ENCODE data around the gene CFAP77.

CFAP77 gene

DNA sequence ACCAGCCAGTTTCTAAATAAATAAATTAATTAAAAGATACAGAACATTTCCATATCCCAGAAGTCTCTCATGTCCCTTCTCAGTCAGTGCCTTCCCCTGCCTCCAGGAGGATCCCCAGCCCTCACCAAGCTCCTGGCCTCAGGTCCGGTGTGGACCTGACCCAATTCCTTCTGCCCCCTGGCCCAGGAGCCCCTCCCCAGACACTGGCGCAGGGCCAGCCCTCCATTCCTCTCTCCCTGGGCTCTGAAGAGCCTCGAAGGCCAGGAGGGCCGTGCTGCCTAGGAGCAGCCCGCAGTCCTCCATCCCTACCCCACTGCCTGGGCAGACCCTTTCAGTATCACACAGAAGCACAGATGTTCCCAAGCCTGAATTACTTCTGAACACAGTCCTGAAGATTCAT lies 110.6 kb downstream of the CFAP77 start:
- DNase-seq: no peak

DNA sequence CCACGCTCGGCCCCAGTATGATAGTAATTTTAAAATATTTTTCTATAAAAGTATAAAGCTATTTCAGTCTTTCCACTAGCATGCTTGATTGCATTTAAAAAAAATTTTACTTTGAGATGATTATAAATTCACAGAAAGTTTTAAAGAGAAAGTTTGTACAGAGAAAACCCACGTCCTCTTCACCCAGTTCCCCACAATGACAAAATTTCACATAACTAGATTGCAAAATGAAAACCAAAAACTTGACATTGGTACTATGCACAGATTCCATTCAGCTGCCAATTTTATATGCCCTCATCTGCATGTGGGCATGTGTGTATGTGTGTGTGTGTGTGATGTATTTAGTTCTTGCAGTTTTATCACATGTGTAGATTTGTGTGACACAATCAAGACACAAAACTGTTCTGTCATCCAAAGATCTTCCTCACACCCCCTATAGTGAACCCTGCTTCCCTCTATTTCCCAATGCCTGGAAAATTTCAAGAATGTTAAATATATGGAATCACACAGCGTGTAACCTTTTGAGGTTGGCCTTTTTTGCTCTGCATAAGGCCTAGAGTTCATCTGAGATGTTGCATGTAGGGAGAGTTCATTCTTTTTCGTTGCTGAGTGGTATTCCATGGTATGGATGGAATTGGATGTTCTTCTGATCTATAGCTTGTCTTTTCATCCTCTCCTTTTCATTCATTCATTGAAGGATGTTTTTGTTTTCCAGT lies 115.5 kb downstream of the CFAP77 start:
- no peak for DNase-seq

DNA sequence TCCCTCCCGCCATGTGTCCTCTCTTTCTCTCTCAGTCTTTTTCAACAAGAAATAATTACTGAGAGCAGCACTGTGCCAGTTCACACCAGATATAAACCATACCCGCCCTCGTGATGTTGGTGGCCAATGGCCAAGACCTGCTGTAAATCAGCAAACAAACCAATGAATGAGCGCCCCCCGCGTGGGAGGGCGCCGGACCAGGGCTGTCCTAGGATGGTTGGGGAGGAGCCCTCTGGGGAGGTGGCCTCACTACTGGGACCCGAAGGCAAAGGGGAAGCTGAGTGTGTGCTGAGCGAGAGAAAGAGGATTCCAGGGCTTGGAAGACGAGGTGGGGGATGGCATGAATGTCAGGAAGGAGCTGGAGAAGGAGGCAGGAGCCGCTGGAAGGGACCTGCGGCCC lies 121.2 kb downstream of the CFAP77 start:
- DNase-seq: no peak

DNA sequence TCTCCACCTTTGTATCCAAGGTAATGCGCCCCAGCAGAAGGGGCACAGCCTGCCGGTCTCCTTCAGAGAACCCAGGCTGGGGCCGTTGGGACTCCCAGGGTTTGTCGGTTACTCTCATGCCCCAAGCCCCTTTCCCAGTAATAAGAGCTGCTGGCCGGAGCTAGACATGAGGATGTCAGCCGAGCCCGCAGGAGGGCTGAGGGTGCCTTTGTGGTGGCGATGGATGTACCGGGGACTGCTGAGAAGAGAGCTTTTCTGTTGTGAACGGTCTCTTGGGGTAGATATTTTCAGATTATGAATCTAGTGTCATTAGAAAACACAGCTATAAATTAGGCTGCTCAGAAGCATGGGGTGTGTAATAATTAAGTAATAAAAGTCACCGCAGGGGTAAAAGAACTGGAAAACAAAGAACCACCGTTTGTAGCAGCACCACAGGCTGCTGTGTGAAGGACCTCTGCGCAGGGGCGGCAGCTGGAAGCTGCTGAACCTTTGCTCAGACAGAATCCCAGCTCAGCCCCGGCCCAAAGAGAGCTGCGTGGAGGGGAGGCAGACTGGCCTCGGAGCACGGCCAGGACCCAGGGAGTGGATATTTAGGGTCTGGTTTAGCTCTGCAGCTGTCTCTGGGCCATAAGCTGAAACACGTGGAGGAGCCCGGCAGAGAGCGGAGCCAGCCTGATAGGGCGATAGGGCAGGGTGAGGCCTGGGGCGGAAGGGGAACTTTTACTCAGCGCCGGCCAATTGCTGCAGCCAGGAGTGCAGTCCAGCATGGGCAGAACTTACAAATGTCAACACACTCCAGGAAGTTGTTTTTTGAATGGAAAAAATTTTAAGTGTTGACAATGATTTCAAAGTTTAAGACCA lies 121.9 kb downstream of the CFAP77 start:
- DNase-seq: no peak

DNA sequence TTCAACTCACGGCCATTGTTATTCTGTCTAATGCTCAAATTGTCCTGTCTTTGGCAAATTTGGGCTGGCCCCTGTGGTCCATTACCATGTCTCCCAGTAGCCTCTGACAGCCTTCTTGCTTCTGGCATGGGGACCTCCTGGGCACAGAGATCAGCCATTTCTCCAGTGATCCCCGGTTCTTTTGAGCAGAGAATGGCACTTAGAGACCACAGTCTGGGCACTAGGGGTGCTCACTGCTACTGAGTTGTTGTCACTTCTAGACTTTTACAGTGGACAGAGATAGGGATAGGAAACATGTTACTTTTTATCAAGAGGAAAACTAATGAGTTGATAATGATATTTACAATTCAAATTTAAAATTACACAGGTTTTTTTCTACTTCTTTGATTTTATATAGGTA lies 124.8 kb downstream of the CFAP77 start:
- no peak for DNase-seq

DNA sequence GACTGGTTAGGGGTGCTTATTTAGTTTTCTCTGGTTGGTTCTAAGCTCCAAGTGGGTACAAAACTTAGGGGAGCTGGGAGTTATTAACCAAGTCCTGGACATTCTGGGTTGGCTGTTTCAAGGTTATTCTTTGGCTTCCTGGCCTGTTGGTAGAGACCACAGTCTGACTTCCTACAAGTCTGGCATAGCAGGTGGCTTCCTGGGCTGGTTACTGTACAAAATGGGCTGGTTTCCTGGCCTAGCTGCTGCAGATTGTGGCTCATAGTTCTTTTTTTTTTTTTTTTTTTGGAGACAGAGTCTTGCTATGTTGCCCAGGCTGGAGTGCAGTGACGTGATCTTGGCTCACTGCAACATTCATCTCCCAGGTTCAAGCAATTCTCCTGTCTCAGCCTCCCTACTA lies 126.1 kb downstream of the CFAP77 start:
- no peak for DNase-seq

DNA sequence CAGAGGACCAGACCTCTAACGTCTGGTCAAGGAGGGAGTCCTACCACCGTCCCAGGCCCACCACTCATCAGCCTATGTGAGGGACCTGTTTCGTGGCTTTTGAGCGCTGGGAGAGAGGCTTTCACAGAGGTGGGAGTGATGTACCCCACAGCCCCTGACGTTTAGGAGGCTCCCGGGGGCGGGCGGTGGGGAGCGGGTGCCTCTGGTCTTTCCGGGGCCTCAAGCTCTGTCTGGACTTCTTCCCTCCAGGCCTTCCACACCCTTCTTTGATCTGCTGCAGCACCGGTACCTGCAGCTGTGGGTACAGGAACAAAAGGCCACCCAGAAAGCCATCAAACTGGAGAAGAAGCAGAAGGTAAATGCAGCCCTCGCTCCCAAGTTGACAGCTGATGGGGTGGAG lies 127.3 kb downstream of the CFAP77 start:
- DNase-seq: no peak

DNA sequence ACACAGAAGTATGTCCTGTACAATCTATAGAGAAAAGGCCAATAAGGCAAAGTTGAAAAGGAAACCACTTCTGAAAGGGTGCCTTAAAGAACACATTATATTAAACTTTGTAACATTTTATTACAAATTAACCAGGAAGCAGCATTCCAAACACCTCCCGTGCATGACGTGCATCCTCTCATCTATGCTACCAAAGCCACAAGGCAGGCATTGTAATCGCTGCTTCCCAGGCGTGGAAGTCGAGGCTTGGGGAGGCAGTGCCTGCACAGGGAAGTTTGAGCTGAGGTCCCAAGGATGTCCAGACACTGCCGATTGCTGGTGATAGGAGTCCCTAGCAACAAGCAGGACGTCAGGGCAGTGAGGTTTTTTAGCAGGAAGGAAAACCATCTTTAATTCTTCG lies 128.1 kb downstream of the CFAP77 start:
- DNase-seq: no peak

DNA sequence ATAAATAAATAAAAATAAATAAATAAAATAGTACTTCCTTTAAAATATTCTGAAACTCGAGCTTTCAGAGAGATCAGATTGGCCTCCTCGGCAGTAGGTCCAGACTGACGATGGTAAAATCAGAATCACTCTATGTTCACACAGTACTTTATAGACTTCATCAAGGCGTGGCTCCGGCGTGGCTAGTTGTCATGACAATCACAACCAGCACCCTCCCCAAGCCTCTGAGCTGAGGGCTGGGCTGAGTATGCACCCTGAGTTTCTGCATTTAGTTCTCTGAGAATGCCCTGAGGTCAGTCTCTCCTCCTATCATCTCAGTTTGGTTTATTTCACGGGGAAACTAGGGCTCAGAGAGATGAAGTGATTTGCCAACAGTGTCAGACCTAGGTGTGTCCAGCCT lies 129.1 kb downstream of the CFAP77 start:
- no peak for DNase-seq

DNA sequence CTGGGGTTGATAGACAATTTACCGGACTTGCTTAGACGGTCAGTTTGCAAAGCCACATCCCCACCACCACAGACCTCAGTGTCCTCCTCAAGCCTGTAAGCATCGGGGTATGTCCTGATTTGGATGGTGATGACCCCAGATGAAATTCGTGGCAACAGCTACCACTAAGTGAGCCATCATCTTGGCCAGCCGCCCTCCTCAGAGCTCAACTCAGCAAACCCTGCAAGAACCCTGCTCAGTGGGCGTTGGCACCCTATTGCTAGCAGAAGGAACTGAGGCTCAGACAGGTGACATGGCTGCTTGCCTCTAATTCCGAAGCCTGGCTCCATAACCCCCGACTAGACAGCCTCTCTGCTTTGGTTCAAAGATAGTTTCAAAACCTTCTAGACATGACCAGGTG lies 131.0 kb downstream of the CFAP77 start:
- DNase-seq: no peak

DNA sequence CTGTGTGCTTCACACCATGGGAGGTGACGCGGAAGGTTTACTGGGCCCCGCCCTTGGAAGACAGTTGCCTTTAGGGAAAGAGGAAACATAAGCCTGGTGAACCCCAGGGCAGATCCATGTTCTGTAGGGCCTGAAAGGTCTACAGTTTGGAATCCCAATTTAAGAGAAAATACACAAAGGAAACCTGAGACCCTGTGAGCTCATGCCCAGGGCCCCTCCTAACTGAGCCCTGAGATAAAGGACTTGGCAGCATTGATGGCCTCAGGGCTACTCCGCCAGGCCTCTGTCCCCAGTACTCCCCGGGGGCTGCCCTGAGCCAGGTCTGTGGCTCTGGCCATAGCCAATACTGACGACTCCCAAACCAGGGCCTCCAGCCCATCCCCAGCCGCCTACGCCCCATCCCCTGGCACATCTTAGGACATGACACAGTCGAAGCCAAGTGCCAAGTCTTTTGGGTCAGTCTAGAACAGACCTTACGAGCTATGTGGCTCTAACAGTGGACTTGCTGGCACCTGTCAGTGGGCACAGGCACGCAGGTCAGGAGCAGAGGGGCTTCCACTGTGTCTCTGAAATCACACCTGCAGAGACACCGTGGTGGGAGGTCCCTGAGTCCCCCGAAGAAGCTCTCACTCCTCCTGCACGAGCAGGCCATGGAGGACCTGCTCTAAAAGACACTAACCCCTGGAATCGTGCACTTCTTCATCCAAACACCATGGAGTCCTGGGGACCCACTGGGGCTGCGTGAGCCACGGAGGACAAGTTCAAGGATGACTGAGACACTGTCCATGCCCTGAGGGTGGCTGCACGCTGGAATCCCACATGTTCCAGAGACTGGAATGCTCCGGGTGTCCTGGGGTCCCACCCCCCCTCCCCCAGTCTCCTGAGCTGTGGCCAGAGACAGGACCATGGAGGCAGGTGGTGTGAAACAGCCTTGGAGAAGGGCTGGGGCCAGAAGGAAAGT lies 132.1 kb downstream of the CFAP77 start:
- no peak for DNase-seq

DNA sequence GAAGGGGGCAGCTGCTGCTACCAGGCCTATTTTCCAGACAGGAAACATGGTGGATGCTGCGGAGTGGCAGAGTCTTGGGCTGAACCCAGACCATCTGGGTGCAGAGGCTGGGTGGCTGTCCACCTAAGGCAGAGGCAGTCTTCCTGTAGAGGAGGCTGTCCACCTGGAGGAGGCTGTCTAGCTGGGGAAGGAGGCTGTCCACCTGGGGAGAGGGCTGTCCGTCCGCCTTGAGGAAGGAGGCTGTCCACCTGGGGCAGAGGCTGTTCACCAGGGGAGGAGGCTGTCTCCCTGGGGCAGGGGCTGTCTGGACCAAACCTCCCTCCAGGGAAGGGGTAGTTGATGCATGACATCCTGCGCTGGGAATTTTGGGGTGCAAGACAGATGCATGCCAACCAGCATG lies 133.2 kb downstream of the CFAP77 start:
- DNase-seq: no peak

DNA sequence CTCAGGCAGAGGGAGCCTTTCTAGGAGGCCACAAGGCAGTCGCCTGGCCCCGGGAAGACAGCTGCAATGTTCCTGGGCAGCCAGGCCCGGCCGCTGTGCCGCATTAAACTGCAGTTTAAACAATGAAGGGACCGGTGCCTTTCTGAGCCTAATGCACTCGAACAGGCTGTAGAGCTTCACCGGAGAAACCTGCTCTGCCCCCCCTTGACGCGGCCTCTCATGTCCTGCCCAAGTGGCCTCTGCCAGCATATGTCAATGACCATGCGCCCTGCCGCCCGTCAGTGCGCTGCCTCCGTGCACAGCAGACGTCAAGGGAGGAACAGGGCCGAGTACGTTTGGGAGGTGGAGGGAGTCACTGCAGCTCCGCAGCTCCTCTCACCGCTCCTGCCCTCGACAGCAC lies 133.9 kb downstream of the CFAP77 start:
- DNase-seq: no peak

DNA sequence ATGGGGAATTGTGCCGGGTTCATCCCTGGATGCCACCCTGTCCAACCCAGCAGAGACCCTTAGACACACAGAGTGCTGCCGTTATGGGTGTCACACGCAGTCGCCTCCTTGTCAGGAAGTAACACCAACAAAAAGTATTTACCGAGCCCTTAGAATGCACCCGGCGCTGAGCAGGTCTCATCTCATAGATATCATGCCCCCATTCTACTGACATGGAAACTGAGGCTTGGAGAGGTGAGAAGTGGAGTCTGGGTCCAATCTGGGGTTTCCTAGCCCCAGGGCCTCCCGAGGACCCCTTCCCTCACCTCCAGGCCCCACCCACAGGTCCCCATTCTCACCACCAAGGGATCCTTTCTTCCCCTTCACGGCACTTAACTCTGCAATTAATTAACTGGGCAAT lies 135.6 kb downstream of the CFAP77 start:
- no peak for DNase-seq

DNA sequence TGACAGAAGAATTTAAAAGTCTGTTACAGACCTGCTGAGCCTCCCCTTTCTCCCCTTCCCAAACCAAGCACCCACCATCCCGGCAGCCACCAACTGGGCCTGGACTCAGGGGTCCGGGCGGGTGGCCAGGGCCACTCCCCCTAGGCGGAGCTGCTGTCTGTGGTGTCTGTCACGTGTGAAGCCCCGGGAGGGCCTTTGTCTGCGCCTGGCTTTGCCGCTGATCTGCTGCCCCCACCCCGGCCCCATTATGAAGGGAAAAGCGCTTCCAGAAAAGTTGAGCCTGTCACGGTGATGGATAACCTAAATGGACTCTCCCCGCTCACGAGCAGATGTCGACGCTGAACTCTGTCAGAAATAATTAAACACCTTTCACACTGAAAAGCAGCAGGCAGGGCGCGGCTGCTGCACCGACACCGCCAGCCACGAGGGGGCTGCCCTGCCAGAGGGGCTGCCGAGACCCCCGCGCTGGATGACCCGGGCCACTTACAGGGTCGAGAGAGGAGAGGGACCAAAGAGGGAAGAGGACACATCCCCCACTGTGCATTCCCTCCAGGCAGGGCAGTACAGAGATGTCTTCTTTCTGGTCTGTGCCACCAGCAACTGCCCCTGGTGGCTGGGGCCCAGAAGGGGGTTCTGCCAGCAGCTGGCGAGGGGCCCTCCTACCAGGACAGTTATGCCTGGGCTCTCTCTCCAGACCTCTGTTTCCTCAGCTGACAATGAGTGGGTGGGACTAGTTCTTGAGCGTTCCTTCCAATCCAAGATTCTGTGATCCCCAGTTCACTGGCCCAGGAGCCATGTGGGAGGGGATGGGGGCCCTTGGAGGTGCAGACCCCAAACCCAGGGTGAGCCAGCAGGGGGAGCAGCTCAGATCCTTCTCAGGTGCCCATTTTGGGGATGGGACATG lies 136.4 kb downstream of the CFAP77 start:
- no peak for DNase-seq

DNA sequence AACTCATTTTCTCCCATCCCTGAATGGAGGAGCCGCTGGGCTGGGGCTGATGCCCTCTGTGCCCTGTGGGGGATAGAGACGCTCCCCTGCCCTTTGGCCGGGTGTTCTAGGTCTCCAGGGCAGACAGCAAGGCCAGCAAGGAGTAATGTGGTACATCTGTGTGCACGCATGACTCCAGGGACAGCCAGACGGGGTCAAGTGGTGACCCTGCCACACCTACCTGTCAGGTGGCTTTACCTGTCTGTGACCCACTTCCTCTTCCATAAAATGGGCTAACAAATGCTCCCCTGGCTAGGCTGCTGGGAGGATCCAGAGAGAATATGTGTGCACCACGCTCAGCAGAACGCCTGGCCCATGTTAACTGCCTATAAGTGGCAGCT lies 137.0 kb downstream of the CFAP77 start:
- DNase-seq: no peak

DNA sequence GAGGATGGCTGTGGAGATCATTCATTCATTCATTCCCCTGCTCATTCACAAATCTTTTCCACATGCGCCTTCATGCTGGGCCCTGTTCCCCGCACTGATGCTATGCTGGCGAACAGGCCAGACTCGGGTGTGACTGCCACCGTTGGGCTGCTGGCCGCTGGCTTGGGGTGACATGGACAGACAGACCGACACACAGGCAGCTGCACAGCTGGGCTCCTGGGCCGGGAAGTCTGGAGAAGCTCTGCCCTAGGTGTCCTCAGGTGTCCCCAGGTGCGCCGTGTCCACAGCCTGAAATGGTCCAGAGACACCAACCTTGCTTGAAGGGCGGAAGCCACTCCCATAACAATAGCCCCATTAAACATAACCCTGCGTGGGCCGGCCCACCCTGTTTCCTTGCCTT lies 137.4 kb downstream of the CFAP77 start:
- DNase-seq: no peak

DNA sequence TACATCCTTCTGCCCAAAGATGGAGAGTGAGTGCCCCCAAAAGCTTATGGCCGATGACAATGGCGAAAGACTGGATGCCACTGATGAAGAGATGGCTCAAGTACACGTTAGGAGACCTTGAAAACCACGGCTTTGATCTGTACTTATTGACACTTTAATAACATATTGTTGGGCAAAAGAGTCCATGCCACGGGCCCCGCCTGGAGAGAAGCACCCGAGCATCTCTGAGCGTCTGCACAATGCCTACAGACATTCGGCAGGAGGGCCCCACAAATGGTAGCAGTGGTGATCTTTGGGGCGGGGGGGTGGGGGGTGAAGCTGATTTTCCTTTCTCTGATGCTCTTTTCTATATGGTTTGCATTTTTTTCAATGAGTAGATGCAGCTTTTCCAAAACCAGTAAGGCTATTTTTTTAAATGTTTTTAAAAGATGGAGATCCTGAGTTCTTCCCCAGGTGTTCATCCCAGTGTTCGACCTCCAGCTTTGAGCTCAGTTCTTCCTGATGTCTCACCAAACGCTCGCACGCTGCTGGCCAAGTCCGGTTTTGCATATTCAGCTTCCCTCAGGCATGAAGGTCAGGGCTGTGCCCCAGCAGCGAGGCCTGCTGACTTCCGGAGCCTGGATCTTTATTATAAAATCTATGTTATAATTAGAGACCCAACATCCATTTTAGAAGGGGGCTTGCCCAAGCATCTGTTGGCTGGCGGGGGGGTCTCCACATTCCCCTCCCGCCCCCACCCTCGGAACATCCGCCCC lies 138.1 kb downstream of the CFAP77 start:
- no peak for DNase-seq

DNA sequence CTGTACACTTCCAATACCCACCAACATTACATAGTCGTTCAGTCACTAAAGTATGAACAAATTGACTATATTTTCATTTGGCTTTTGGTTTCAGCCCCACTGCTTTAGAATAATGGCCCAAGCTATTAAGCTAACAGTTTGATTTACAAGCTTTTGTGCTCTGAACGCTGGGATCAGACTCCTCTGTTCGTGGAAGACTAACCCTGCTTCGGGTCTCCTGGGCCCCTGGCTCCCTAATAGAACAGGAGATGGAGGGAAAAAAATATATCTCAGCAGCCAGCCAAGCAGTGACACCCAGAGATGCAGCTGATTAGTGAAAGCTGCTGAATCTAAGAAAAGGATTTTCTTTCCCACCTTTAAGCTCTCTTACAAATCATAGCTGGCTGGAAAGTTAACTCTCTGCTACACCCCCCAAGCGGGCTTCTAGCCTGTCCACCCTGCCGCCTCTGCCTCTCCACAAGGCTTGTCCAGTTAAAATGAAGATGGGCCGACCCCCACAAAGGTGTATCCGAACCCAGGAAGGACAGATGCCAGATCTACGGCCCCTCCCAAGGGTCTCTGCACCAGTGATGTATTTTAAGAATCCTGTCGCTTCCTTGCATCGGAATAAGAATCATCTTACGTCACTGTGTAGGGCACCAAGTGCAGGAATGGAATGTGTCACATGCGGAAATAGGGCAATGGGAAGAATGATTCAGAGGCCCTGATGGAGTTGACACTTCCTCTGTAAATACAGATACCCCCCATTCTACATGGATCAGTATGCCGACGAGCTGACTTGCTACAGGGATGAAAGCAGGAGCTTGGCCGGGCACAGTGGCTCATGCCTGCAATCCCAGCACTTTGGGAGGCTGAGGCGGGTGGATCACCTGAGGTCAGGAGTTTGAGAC lies 139.0 kb downstream of the CFAP77 start:
- DNase-seq: no peak

DNA sequence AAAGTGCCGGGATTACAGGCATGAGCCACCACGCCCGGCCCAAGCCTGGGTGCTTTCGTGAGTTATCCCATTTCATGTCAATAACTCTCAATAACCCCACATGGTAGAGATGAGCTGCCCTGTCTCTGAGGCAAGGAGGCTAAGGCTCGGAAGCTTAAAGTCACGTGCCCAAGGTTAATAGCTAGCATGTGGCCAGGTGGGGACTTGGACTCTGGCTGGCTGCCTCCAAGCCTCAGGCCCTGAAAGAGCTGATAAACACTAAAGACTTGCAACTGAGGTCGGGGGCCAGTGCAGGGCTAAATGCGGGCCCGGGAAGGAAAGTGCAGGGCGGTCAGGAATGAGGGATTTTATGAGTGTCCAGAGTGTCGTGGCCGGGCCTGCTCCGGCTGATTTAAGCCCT lies 141.5 kb downstream of the CFAP77 start:
- no peak for DNase-seq

DNA sequence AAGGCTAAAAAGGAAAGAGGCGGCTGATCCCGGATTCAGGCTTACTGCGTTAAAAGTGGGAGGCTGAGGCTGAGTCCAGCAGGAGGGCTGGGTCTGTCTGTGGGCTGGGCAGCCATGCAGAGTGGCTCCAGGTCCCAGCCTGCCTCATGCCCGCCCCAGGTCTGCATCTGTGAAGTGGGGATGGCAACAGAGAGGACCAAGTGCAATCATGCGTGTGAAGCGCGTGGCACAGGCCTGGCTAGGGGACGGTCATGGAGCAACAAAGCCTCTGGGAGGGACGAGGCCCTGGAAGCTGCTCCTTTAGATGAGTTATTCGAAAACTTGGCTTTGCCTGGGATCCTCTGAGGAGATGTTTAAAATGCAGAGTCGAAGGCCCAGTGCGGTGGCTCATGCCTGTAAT lies 142.0 kb downstream of the CFAP77 start:
- DNase-seq: no peak
